RPMI7951 (cell line): Measurements from ENCODE around the gene ZSCAN5C. TPM values are rescaled to one million over a fixed set of nuclear protein-coding genes. Genes with fewer than 3 reads are reported as not detected.
"Not testable (repeated sequence)": the region's sequence is repeated elsewhere in the genome, so short reads cannot be mapped to it uniquely, and the experiment has no call there.

Experiments used
- DNase-seq: peaks from one replicate; pipeline ENCODE4 v3.0.0-alpha.2; 2012; ENCODE audit warnings: low read depth
- total RNA-seq: library from RNA; depleted of rRNA; stranded (reverse); fragments of >200 nt; shearing (Covaris generic); gene quantifications from 2 replicates; pipeline ENCODE4 v1.2.3, GENCODE V29; 2014

The ZSCAN5C gene
- total RNA-seq, 1 experiment from 2014 or later, result not detected

DNA sequence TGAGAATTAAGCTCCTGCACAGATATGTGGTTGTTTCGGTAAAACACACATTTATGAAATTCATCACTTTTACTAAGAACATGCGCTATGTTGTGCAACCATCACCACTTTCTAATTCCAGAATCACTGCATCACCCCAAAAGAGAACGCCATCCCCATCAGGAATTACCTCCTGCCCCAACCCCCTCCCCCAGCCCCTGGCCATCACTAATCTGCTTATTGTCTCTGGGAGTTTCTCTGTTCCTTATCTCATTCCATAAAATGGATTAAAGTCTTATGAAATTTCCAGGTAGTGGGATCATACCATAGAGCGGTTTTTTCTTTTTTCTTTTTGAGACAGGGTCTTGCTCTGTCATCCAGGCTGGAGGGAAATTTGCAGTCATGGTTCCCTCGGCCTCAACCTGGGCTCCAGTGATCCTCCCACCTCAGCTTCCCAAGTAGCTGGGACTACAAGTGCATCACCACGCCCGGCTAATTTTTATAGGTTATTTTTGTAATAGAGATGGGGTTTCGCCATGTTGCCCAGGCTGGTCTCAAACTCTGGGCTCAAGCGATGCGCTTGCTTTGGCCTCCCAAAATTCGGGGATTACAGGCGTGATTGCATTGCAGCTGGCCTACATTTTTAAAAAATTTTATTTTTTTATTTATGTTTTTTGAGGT is 8.0 kb upstream of the ZSCAN5C start:
- DNase-seq, result no peak

DNA sequence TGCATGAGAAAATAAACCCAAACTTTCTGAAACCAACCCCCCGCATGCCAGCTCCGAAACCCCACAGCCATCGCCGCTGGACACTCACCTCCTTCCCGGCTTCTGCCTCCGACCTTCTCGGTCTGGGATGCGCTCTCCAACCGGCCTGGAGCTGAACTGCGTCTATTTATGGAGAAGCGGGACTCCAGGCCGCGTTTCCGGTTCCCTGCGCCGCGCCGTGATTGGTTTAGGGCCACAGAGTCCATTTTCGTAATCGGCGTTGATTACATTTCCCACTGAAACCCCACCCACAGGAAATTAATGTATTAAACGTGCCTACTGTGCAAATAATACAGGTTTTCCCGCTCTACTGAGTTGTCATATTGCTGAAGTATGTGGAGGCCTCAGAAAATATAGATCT is 4.4 kb upstream of the ZSCAN5C start, which contains the start of gene ZSCAN5B:
ZSCAN5B (minus strand) TSS at position 138 of the 400 bp plus-strand sequence. CDS start 4,731 bp downstream, outside the sequence.
- DNase-seq, result not testable (repeated sequence)

DNA sequence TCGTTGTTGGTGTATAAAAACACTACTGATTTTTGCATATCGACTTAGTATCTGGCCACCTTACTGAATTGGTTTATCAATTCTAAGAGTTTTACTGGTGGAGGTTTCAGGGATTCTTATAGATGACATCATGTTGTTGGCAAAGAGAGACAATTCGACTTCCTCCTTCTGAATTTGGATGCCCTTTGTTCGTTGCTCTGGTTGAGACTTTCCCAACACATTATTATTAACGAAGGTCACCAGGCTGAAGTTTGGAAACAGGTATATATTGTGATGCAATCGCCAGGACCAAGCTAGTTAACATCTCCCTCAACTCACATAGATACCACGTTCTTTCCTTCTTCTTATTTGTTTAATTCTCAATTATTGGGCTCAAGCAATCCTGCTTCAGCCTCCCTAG is 2.4 kb upstream of the ZSCAN5C start:
- DNase-seq, result no peak

DNA sequence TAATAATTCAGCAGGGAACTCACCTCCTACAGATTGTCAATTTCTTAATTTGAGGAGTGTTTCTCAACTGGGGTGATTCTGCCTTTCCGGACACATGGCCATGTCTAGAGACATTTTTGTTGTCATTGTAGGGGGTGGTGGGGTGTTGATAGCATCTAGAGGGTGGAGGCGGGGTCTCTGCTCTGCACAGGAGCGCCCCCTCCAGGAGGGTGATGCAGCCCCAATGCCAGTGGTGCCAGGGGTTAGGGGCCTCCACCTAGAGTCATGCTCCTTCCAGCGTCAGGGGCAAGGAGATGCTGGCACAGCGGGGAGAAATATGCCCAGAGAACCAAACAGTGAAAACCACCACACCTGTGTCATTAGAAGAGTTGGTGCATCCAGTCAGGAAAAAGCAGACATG is 5.5 kb downstream of the ZSCAN5C start:
- not testable (repeated sequence) for DNase-seq

DNA sequence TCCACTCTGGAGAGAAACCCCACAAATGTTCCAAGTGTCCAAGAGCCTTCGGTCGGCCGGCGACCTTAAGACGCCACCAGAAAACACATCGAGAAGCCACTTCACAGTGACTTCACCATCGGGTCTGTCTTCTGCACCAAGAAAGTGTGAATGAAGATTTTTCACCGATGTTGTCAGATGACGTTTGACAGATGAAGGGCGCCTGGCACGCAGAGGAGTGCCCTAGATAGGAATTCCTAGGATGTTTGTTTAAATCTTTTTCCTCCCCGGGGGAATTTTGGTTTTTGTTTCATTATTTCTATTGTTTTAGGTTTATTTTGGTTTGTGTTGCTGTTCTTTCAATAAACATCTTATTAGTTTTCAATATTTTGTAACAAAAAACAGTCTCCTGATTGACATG is 7.0 kb downstream of the ZSCAN5C start:
- DNase-seq, result no peak

DNA sequence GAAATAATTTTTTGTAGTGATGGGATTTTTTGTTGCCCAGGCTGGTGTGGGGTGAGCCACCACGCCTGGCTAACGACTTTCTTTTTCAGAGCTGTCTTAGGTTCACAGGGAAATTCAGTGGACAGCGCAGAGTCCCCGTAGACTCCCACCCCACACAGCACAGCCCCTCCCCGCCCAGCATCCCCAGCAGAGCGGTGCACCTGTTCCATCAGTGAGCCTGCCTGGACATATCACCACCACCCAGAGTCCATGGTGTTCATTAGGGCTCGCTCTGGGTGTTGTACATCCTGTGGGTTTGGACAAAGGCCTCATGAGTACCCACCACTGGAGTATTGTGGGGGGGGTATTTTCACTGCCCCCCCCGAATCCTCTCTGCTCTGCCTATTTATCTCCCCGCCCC is 8.0 kb downstream of the ZSCAN5C start:
- not testable (repeated sequence) for DNase-seq

DNA sequence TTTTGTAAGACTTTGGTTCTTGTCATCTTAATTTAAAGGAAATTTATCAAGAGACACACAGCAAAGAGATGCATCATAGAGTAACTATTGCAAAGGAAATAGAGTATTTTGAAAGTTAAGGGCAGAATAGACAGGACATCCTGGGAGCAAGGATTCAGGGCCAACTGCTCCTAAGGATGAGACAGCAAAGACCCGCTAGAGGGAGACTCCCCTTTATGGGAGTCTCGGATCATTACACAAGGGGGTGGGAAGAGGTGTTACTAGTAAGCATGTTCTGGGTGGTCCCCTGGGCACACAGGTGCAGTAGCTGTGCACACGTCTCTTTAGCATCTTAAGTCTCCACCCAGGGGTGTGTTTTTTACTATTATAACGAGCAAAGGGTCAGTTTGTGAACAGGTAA is 9.6 kb downstream of the ZSCAN5C start:
- DNase-seq, result no peak

DNA sequence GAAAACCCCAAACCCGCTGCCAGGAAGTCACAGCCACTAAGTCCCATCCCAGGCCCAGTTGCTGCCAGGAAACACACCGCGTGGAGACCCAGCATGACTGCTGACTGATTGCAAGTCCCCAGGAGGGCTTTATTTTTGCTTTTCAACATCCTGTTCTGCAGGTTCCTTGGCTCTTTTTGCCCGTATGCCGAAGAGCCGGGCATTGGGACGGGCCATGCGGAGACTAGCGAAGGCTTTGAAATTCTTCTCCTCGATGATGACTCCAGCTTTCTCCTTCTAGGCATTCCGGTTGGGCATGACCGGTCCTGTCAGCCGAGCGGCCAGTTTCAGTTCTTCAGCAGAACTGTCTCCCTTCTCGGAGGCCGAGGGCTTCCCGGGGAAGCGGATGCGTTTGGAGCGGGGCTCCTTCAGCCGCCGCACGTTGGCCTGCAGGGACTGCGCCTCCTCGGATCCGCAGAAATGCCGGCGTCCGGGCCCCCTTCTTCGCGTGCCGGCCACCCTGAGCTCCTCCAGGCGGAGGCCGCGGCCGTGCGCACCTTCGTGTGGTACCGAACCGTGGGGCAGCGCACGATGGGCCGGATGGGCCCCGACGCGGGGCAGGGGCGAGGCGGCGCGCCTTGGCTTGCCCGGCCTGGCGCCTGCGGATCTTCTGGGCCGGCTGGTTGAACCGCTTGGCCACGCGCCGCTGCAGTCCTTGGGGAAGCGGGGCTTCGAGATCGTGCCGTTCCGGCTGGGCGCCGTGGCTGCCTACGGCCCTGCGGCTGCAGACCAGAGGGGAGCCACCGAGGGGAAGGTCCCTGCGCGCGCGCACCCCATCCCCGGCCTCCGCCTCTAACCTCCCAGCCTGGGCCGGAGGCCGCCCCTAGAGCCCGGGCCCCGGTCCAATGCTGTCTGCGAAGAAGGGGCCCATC is 15.2 kb downstream of the ZSCAN5C start:
- DNase-seq, result peak; percentile 18

DNA sequence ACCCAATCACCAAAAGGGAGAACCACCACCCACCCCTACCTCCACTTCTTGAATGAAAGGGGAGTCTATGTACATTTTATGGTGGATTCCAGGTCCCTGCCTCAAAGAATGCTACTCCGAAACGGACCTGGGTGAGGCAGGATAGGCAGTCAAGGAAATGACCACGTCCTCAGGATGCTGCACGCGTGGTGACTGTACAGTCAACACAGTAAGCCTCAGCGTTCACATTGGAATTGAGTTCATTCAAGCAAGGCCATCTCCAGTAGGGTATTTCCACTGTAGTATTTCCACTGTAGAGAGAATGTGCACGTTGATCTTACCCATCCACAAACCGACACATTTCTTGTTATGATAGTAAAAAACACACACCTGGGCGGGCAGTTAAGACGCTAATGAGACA is 16.9 kb downstream of the ZSCAN5C start:
- DNase-seq, result no peak

DNA sequence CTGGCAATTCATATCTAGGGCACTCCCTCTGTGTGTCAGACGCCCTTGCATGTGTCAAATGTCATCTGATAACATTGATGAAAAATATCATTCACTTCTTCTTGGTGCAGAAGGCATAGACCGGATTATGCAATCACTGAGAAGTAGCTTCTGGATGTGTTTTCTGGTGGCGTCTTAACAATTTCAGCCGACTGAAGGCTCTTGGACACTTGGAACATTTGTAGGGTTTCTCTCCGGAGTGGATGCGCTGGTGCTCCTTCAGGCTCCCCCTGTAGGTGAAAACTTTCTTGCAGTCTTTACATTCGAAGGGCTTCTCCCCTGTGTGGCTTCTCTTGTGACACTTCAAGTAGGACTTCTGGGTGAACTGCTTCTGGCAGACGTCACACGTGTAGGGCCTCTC is 19.4 kb downstream of the ZSCAN5C start:
- not testable (repeated sequence) for DNase-seq

DNA sequence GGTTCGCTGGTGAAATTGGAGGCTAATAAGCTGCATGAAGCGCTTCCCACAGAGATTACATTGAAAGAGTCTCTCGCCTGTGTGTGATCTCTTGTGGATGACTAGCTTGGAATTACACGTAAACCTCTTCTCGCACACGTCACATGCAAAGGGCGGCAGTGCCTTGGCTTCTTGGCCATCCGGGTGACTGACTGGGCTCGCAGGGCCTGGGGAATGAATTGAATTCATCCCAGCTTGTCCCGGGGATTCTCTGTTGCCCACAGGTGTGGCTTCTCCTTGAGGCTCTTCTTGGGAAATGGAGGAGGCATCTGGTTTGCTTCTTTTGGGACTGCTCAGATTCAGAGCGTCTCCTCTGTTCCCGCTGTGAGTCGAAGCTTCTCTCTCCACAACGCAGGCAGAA is 19.8 kb downstream of the ZSCAN5C start:
- no peak for DNase-seq

DNA sequence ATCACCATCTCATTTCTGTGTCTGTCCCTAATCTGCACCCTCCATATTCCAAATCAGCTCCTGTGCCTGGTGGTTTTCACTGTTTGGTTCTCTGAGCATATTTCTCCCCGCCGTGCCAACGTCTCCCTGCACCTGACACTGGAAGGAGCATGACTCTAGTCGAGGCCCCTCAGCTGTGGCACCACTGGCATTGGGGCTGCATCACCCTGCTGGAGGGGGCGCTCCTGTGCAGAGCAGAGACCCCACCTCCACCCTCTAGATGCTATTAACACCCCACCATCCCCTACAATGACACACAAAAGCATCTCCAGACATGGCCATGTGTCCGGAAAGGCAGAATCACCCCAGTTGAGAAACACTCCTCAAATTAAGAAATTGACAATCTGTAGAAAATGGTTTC is 20.8 kb downstream of the ZSCAN5C start:
- DNase-seq, result no peak

DNA sequence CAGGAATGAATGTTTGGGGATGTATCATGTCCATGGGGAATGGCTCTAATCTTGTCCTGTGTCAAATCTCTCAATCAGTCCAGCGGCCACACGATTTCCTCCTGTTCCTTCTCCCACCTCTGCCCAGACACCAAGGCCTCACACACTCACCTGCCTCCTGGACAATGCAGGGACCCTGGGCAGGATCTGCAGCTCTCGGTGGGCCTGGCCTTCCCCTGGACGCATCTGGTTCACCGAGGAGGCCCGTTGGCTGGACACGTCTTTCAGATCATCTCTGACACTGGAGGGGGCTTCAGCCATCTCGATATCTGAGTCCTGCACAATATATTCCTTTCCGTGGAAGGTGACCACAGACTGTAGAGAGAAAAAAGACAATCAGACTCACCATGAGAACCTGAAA is 21.4 kb downstream of the ZSCAN5C start:
- no peak for DNase-seq

DNA sequence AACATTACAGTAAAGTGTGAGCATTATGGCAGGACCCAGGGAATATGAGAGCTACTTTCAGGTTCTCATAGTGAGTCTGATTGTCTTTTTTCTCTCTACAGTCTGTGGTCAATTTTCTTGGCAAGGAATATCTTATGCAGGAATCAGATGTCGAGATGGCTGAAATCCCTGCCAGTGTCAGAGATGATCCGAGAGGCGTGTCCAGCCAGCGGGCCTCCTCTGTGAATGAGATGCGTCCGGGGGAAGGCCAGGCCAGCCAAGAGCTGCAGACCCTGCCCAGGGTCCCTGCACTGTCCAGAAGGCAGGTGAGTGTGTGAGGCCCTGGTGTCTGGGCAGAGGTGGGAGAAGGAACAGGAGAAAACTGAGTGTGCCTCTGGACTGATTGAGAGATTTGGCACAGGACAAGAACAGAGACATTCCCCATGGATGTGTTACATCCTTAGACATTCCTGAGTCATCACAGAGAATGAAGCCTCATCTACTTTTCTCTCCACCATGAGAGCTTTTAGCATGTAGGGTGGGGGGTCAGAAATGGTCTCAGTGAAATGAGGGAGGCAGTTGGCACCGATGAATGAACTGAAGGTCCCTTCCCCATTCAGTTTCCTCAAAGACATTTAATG is 43.2 kb downstream of the ZSCAN5C start:
- peak; percentile 14 for DNase-seq

DNA sequence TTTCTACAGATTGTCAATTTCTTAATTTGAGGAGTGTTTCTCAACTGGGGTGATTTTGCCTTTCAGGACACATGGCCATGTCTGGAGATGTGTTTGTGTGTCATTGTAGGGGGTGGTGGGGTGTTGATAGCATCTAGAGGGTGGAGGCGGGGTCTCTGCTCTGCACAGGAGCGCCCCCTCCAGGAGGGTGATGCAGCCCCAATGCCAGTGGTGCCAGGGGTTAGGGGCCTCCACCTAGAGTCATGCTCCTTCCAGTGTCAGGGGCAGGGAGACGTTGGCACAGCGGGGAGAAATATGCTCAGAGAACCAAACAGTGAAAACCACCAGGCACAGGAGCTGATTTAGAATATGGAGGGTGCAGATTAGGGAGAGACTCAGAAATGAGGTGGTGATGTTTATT is 43.7 kb downstream of the ZSCAN5C start:
- DNase-seq, result not testable (repeated sequence)

DNA sequence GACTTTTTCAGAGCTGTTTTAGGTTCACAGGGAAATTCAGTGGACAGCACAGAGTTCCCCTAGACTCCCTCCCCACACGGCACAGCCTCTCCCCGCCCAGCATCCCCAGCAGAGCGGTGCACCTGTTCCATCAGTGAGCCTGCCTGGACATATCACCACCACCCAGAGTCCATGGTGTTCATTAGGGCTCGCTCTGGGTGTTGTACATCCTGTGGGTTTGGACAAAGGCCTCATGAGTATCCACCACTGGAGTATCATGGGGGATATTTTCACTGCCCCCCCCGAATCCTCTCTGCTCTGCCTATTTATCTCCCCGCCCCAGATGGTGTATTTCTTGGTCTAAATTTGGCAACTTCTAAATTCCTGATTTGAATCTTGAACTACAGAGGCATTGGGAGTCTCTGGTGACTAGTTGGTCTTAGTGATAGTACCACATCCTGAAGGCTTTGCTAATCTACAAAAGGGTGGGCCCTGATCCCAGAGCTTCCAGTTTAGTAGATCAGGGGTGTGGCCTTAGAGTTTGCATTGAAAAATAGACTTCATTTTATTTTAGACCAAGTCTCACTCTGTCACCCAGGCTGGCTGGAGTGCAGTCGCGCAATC is 46.8 kb downstream of the ZSCAN5C start:
- not testable (repeated sequence) for DNase-seq

DNA sequence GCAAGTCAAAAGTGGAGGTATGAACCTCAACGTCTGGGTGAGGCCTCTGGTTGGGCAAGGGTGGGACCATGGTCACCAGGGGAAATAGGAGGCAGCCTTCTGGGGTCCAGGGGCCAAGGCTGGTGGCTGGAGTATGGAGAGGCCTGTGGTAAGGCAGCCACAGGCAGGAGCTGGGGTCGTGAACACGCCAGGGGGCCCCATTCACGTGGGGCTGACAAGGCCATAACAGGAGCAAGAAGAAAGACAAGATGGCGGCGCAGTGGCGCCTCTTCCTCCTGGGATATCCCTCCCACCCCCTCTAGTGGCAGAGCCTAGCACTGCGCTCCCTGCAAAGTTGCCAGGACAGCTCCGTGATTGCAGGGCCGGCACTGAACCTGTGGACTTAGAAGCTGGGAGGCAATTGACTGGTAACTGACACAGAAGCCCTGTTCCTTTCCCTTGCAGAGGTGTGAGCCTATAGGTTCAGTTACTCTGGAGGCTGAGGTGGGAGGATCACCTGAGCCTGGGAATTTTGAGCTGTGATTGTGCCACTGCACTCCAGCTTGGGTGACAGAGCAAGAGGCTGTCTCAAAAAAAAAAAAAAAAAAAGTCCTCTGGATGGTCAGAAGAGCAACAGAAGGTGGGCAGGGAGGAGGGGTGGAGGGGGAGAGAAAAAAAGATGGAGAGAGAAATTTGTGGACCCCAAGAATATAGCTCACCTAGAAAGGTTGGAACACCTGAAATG is 50.8 kb downstream of the ZSCAN5C start:
- peak; percentile 79 for DNase-seq

DNA sequence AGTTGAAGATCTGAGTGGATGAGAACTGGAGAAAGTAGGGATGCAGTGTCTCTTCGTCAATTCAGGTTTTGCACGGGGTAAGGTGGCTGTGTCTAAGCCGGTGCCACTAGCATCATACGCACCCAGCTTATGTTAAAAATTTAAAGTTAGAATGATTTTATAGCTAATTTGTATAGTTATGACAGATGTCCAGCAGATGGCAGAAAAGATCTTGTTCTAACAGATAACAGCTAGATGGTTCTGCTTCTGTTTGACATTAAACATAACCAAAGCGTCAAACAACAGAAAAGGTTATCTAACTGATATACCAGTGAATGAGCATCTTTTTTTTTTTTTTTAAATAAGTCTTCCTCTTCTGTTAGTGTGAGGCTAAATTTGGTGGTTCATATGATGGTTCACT is 51.7 kb downstream of the ZSCAN5C start:
- peak; percentile 66 for DNase-seq

DNA sequence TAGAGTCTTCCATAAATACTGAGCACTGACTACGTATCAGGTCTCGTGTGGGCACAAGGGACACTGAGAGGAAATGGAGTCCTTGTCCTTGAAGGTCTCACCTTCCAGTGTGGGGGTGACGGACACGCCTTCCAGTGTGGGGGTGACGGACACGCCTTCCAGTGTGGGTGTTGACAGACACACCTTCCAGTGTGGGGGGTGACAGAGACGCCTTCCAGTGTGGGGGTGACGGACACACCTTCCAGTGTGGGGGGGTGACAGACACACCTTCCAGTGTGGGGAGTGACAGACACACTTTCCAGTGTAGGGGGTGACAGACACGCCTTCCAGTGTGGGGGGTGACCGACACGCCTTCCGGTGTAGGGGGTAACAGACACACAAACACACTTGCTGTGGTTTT is 56.2 kb downstream of the ZSCAN5C start:
- DNase-seq, result no peak
